ENCODE results near the gene PSMA1.

Gene PSMA1

DNA sequence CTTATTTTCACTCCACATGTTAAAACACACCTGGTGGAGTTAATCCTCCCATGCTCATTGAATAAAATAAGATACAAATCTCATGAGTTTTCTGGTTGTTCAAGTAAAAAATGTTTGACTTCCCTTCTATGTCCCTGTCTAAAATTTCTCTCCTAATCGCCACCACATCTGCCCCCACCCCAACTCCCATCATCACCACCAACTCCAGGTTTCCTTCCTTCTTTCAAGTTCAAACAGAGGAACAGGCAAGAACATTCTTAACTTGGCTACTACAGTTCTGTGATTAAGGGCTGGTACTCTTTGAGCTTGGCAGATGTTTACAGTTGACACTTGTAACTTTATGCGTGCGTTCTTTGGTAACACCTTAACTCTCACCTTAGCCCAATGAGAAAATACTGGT lies 9.1 kb upstream of the PSMA1 start:
- DNase-seq = no peak

DNA sequence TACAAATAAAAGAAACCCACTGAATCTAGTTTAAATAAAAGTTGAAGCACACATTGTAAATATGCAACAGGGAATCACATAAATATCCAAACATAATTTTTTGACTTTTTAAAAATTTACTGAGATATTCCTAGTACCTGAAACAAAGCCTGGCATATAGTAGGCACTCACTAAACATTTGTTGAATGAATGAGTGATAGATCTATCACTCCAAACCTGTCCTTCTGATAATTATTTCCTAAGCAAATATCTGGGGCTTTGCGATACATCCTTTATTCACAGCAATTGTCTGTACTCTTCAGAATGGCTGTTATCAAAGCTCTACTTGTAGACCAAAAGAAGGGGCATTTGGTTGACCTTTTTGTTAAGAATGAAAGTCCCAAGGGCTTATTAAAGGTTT lies 2.6 kb upstream of the PSMA1 start:
- DNase-seq = no peak

DNA sequence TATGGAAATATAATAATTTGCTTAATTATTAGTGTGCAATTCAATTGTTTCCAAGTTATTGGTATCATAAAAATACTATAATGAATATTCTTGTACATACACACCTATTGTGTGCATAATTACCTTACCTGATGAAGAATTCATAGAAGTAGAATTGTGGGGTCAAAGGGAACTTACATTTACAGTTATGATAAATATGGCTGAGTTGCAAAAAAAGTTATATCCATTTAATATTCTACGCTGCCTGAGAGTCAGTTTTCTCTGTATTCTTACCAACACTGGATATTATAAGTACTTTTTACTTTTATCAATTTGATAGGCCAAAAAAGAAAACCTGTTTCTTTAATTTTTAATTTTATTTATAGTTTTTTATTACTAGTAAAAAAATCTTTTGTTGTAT lies 2.1 kb upstream of the PSMA1 start:
- no peak for DNase-seq

DNA sequence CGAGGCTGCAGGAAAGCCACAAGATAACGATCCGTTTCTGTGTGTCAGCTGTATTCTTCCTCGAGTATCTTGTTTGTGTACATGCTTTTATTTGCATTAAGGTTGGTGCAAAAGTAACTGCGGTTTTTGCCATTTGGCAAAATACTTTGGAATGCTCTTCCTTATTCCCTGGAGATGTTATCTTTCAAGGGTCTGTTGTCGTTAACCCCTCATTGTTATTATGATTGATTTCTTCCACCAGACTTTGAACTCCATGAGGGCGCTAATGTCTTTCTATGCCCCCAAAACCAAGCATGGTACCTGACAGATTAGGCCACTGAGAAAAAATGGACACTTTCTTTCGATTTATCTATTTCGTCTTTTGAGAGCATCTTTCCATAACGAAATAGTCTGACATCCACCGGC lies 563 bp upstream of the PSMA1 start:
- no peak for DNase-seq

DNA sequence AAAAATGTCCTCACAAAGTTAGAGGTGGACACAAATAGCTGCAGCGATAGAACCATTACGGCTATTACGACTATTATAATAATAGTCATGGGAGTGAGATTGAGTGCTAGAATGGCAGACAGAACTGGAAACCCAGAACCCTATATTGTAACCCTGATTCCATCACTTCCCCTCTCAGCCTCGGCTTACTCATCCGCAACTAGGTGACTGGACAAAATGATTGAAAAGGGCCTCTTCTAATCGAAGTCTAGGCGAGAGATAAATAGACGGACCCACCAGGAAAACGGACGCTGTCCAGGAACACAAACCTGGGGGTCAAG lies 629 bp downstream of the PSMA1 start:
- DNase-seq = no peak

DNA sequence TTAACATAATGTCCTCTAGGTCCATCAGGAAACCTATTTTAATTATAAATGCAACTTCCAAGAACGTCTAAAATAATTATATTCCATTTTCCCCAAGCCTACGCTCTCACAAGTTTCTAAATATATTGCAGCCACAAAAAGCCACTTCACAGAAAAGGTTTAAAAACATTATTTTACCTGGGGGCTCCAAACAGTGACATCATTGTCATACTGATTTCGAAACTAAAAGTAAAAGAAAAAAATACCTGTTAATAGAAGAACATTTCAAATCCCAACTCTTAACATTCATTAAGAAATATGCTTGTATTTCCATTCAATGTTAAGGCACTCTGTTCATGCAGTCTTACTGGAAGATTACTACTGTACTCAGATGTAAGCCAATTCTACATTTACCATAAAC lies 1.4 kb downstream of the PSMA1 start:
- DNase-seq = peak; percentile 32

DNA sequence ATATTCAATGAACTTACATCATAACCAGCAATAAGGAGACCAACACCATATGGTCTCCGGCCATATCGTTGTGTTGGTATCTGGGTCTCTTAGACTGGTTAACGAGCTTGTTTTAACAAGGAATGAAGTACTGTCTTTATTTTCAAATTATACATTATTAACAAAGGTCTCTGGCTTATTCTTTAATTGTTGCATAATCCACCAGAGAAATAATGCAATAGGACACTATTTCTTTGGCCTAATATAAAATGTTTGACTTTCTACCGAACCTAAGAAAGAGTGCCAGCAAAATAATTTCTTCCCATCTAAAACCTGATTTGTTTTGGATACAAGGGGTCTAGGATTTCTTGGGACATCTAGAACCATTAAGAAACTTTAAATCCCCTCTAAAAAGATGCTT lies 6.4 kb downstream of the PSMA1 start:
- no peak for DNase-seq

DNA sequence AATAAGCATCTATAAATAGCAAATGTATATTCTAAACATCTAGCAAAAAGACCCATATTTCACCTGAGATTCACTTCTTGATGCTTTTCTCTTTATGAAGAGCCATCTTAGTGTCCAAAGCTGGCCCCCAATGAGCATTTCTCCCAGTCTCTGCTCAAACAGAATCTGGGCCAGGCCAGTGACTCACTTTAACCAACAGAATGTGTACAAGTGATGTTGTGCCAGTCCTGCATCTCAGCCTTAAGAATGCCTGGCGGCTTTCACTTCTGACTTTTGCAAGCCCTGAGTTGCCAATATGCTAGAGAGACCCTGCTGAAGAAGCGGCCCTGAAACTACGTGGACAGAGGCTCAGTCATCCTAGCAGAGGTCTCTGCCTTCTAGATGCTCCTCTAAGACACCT lies 13.7 kb downstream of the PSMA1 start:
- DNase-seq = no peak

DNA sequence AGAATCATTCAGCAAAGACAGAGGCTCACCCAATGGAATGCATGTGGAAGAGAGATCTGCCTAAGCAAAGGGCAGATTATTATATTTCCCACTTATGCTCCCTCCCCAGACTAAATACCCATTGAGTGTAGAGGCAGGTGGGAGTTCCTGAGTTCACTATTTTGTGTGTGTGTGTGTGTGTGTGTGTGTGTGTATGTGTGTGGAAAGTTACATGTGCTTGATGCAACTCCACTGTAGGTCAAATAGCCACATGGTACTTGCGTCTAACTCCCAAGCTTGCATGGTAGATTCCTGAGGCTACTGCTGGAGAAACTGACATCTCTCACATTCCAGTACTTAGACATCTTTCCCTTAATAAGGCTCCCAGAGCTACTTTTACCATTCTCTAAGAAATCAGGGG lies 17.2 kb downstream of the PSMA1 start:
- no peak for DNase-seq

DNA sequence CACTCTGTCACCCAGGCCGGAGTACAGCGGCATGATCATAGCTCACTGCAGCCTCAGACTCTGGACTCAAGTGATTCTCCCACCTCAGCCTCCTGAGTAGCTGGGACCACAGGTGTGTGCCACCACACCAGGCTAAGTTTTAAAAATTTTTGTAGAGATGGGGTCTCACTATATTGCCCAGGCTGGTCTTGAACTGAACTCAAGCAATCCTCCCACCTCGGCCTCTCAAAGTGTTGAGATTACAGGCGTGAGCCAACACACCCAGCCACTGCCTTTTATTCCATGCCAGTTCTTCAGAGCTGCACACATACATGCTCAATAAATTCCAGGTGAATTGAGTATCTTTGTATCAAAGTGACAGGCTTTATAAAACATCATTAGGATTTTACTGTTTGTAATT lies 18.1 kb downstream of the PSMA1 start:
- DNase-seq = no peak

DNA sequence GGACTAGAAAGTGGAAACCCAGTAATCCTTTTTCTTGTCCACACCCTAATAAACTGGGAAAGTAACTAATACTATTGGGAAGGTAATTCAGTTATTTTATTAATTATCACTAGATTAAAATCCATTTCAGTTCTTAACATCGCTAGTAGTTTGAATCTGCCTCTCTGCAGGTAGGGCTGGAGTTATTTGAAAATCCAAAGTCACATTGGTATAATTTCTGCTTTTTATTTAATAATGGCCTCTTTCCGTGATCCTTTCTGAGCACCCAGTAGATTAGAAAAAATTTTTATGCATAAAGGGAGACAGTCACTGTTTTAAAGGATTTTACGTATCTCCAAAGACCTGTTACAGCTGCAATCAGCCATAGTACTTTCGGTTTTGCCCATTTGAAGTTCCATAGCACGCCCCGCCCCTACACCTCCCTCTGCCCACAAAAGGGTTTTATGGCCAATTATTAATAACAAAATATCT lies 20.0 kb downstream of the PSMA1 start:
- peak; percentile 76 for DNase-seq

DNA sequence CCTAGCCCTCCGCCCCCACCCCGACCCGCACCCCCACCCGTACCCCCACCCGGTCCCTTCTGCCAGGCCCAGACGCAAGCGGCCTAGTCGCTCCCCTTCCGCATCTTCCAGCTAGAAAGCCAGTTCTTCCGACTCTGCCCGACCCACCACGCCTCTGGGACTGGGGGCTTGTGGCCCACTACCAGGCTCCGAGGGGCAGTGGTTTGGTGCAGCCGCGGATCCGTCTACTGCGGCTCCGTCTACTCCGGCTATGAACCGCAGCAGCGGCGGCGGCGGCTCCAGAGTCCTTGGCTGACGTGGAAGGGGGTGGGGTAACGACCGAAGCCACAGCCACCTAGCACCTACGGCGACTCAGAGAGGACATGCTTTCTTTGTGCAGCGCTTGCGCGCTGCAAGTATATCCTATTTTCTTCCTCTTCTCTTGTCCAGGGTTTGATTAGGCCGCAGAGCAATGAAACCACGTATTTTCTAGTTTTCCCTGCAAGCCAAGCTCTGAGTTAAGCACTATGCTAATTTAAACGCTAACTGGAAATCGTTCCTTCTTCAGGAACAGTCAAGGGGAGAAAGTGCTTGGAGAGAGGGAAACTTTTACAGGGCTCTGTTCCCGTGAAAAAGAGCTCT lies 20.5 kb downstream of the PSMA1 start, which contains the start of gene COPB1:
COPB1 (minus strand) TSS at position 252 of the 621 bp plus-strand sequence. CDS start 883 bp downstream, outside the sequence.
- peak; percentile 94 for DNase-seq

DNA sequence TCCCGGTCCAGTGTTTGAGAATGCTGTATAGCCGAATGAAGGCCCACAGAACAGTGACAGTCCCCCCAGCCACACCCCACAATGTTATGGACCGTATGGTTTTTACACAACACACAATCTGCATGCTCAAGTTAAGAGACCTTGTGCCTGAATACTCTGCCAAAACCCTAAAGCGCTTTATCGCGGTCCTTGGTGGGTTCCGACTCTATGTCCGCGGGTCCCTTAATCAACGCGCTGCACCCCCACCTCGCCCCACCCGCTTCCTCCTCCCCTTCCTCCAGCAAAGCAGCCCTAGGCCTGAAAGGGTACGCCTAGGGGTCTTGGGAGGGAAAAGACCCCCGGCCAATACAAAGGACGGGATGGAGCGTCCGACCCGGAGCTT lies 21.0 kb downstream of the PSMA1 start:
- no peak for DNase-seq

DNA sequence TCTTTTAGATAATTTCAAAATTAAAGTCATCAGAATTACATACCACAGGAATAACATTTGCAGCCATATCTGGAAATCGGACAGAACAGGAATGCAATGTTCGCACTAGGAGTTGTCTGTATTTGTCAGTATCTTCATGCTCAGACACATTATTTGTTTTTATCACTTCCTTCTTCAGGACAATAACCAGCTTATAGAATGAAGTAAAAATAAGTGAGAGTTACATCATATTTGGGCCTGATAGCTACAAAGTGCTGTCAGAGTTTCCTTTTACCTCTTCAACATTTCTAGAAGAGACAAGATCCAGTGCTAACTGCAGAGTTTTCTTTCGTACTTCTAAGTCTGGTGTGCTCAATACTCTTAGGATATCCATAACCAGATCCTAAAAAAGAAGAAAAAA lies 39.5 kb downstream of the PSMA1 start:
- no peak for DNase-seq

DNA sequence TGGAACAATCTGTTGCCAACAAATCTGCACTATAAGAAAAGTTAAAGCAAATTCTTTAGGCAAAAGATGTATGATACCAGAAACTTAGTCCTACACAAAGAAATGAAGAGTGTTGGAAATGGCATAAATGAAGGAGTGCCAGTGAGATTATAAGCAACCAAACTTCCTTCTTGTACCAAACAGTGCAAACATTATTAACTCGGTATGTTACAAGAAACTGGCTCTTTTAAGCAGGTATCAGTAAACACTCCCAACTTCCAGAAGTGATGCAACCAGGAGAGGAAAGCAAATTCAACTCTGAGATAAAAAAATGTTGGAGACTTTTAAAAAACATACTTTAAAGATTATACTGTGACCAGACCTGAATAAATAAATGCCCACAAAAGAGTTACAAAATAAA lies 49.1 kb downstream of the PSMA1 start:
- no peak for DNase-seq

DNA sequence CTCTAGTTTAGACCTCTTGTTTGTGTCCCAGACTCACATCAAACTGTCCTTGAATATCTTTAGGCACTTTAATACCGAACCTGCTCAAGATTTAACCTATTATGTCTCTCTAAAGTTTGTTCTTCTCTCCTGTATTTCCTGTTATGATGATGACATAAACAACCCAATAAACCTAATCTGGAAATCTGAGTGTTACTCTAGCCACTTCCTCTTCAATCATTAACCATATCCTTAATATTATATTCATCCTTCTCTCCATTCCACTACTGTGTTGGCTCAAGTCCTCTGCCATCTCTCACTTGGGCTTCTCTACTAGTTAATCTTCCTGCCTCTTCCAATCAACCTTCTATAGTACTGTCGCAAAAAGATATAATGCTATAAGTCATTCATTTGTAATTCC lies 56.6 kb downstream of the PSMA1 start:
- DNase-seq = no peak

DNA sequence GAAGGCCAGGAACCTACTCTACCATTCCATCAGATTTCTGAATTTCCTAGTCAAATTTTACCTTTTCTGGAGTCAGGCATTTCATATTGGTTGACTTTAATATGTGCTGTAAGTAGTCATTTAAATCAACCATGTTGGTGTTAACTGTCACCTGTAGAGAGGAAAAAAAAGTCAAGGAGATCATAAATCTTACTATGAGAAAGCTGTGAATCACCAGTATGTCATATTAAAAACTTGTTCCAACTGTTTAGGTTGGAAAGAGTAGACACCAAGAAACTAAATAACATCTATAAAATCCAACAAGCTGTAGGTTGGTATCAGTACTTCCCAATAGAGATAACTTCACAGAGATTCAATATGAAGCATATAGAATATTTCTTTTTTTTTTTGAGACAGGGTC lies 60.0 kb downstream of the PSMA1 start:
- DNase-seq = no peak

DNA sequence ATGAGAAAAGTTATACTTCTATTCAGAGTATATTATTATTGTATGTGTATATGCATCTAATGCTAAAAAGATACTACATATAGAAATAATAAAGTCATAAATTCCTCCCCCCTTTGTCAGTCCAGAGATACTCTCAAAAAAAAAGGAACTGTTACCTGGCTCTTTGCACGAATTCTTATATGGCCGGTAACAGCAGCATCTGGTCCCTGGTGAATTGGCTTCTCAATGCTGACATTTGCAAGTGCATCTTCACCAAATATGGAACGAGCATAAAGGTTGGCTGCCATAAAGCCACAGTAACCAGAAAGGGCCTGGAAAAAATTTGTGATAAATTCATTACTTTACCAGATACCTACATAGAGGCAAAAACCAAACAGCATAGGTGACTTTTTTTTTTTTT lies 61.8 kb downstream of the PSMA1 start:
- no peak for DNase-seq

DNA sequence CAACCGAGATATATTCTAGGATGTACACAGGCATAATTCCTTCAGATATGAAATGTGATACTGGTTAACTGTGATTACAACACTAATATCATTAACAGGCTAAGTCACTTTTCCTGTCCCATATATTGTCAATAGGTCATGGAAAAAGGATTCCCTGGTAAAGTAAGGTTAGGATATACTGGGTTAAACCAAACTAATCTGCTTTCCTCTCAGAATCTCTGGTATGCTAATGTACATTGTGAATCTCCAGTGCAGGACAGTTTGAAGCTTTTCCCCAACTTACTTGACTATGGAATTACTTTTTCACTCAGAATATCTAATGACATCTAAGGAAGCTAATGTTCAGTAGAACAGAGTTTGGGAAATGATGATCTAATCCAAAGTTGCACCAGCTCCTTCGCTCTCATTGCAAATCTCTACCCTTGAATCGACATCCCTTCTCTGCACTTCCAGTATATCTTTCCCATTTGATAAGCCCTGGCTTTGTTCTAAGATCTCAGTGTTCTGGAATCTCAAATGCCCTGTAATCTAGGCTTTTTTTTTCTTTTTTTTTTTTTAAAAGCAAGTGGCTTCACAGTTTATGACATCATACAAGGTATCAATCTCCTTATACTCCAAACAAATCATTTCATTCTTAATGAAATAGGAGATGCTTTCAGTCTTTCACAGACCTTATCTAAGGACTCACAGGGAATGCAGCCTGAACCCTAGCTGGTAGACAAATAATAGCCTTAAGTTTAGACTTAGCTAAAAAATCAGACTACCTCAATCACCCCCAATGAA lies 64.3 kb downstream of the PSMA1 start:
- DNase-seq = no peak

Data from CD4-positive, alpha-beta T cell treated with Interleukin-17A for 1 hour (primary cell).